HG02973 (cell line): Measurements from ENCODE around the gene FBXW12.

ENCODE experiments used
- ATAC-seq: cut with Tn5 transposase; IDR thresholded peaks from one replicate; pipeline ENCODE4 v1.9.1; 2021; ENCODE audit warnings: moderate library complexity; ENCODE audit not compliant: unreplicated experiment

FBXW12 gene

GRCh38 chr3:48432411-48433371 is 60.7 kb downstream of the FBXW12 start:
- ATAC-seq = no peak

- ATAC-seq = no peak
Measured at GRCh38 chr3:48433472-48434118, 61.6 kb downstream of the FBXW12 start.

- ATAC-seq = no peak
Measured at GRCh38 chr3:48434591-48435222, 62.7 kb downstream of the FBXW12 start.

GRCh38 chr3:48435223-48435595 is 63.2 kb downstream of the FBXW12 start:
- ATAC-seq = no peak

- no peak for ATAC-seq
Measured at GRCh38 chr3:48435774-48436476, 63.9 kb downstream of the FBXW12 start.

- no peak for ATAC-seq
Measured at GRCh38 chr3:48436477-48436787, 64.4 kb downstream of the FBXW12 start.

- no peak for ATAC-seq
Measured at GRCh38 chr3:48436855-48437254, 64.8 kb downstream of the FBXW12 start.

GRCh38 chr3:48437812-48438211 is 65.8 kb downstream of the FBXW12 start:
- ATAC-seq = no peak

GRCh38 chr3:48439820-48440589 is 68.0 kb downstream of the FBXW12 start, which contains the start of the genes CCDC51 and TMA7:
CCDC51 (minus strand) TSS chr3:48440119; CDS start chr3:48435128, 4,991 bp downstream.
TMA7 (plus strand) TSS chr3:48440257; CDS start chr3:48440297, 40 bp downstream.
- peak; percentile 88 for ATAC-seq

GRCh38 chr3:48440590-48440958 is 68.6 kb downstream of the FBXW12 start:
- no peak for ATAC-seq

GRCh38 chr3:48441940-48442339 is 69.9 kb downstream of the FBXW12 start:
- no peak for ATAC-seq
